OCI-LY3 (cell line): ENCODE data around the gene OSBPL6.

Experiments
- H2AFZ ChIP-seq: fragments of 200-600, 300-600 bp; shearing (Covaris generic); 2 replicates; pipeline ENCODE4 v1.6.0; 2014; ENCODE audit warnings: antibody characterized with exemption, low read depth, low read length
- H3K27ac ChIP-seq: fragments of 200-600, 300-600 bp; sonication (generic); 2 replicates; pipeline ENCODE4 v1.5.1; 2014; ENCODE audit warnings: mild to moderate bottlenecking, low read length, moderate library complexity, mixed read lengths
- H3K27me3 ChIP-seq: fragments of 200-600, 300-600 bp; sonication (generic); 2 replicates; pipeline ENCODE4 v1.6.1; 2014; ENCODE audit warnings: low read depth, low read length, mixed read lengths
- H3K36me3 ChIP-seq: fragments of 200-600, 300-600 bp; sonication (generic); replicated peaks from 2 replicates; pipeline ENCODE3; 2014; ENCODE audit warnings: low read depth, low read length, mixed read lengths
- H3K4me1 ChIP-seq: fragments of 300-600, 200-600 bp; sonication (generic); 2 replicates; pipeline ENCODE4 v1.6.1; 2014; ENCODE audit warnings: low read length, mixed read lengths
- H3K4me2 ChIP-seq: fragments of 200-600, 300-600 bp; sonication (generic); 2 replicates; pipeline ENCODE4 v1.6.1; 2014; ENCODE audit warnings: low read length, mixed read lengths
- H3K4me3 ChIP-seq: fragments of 300-600, 200-600 bp; sonication (generic); 2 replicates; pipeline ENCODE4 v1.5.1; 2014; ENCODE audit warnings: antibody characterized with exemption, mild to moderate bottlenecking, low read length, moderate library complexity
- H3K79me2 ChIP-seq: fragments of 300-600, 200-600 bp; shearing (Covaris generic); 2 replicates; pipeline ENCODE4 v1.6.1; 2014; ENCODE audit warnings: mild to moderate bottlenecking, low read length, mixed read lengths
- H3K9ac ChIP-seq: fragments of 300-600, 200-600 bp; shearing (Covaris generic); 2 replicates; pipeline ENCODE4 v1.6.0; 2014; ENCODE audit warnings: mild to moderate bottlenecking, low read length, moderate library complexity
- H3K9me3 ChIP-seq: fragments of 200-600, 300-600 bp; shearing (Covaris generic); 2 replicates; pipeline ENCODE4 v1.6.1; 2014; ENCODE audit warnings: low read length, mixed read lengths; ENCODE audit not compliant: insufficient read depth
- H4K20me1 ChIP-seq: fragments of 200-600, 300-600 bp; sonication (generic); 2 replicates; pipeline ENCODE4 v1.6.1; 2016; ENCODE audit warnings: low read length, mixed read lengths; ENCODE audit not compliant: insufficient read depth
- CTCF ChIP-seq: fragments of 200-600, 300-600 bp; sonication (generic); IDR thresholded peaks from 2 replicates; pipeline ENCODE4 v1.5.1; 2014; ENCODE audit warnings: antibody characterized with exemption, low read length, low read depth
- EZH2phosphoT487 ChIP-seq: fragments of 200-600 bp; shearing (Covaris generic); IDR thresholded peaks from 2 replicates; pipeline ENCODE4 v1.6.1; 2018; ENCODE audit warnings: antibody characterized with exemption, mixed run types, low read depth

The OSBPL6 gene

GRCh38 chr2:178401994-178402437 lies 207.7 kb downstream of the OSBPL6 start:
- TF ChIP-seq CTCF (no peak), EZH2phosphoT487 (no peak)

GRCh38 chr2:178403671-178404306 lies 209.5 kb downstream of the OSBPL6 start:
- H3K36me3 ChIP-seq: no peaks in the 10 kb centered on the region
- no peaks in the 10 kb centered on the region; the same call in 1 of the 2 replicates for H3K27me3 ChIP-seq
- H3K79me2 ChIP-seq: no peaks in the 10 kb centered on the region
- TF ChIP-seq EZH2phosphoT487: no peak
- TF ChIP-seq CTCF: no peak
- H3K27ac ChIP-seq: no peak overlapping the region; the same call in 1 of the 2 replicates
- H3K4me1 ChIP-seq: peaks cover 24% of the 10 kb centered on the region
- H3K4me3 ChIP-seq: peak overlapping the region; percentile 33
- H4K20me1 ChIP-seq: no peaks in the 10 kb centered on the region
- H3K9ac ChIP-seq: 0 out of 2 replicates have a peak overlapping the region, but pooled peaks have one; percentile 4
- no peaks in the 10 kb centered on the region for H3K9me3 ChIP-seq
- H2AFZ ChIP-seq: peak overlapping the region; percentile 7; the same call in 1 of the 2 replicates
- peak overlapping the region; percentile 65 for H3K4me2 ChIP-seq

More at GRCh38 chr2:178401994-178402437, 207.7 kb downstream of the OSBPL6 start:
- H3K27ac ChIP-seq: no peak overlapping the region
- no peak overlapping the region for H3K4me3 ChIP-seq
- no peaks in the 10 kb centered on the region for H4K20me1 ChIP-seq
- no peaks in the 10 kb centered on the region; the same call in 1 of the 2 replicates for H3K27me3 ChIP-seq
- H3K36me3 ChIP-seq: no peaks in the 10 kb centered on the region
- H2AFZ ChIP-seq: no peak overlapping the region
- H3K4me2 ChIP-seq: no peak overlapping the region
- no peak overlapping the region for H3K9ac ChIP-seq
- H3K4me1 ChIP-seq: peaks cover 24% of the 10 kb centered on the region
- no peaks in the 10 kb centered on the region for H3K9me3 ChIP-seq
- H3K79me2 ChIP-seq: no peaks in the 10 kb centered on the region

GRCh38 chr2:178404368-178404767 lies 210.1 kb downstream of the OSBPL6 start:
- TF ChIP-seq EZH2phosphoT487 (no peak), CTCF (no peak)
- H3K27me3 ChIP-seq: no peaks in the 10 kb centered on the region; the same call in 1 of the 2 replicates
- no peaks in the 10 kb centered on the region for H4K20me1 ChIP-seq
- peak overlapping the region; percentile 7; the same call in 1 of the 2 replicates for H2AFZ ChIP-seq
- peak overlapping the region; percentile 65 for H3K4me2 ChIP-seq
- H3K4me1 ChIP-seq: peaks cover 24% of the 10 kb centered on the region
- H3K79me2 ChIP-seq: no peaks in the 10 kb centered on the region
- no peaks in the 10 kb centered on the region for H3K9me3 ChIP-seq
- peak overlapping the region; percentile 33 for H3K4me3 ChIP-seq
- H3K36me3 ChIP-seq: no peaks in the 10 kb centered on the region
- 0 out of 2 replicates have a peak overlapping the region, but pooled peaks have one; percentile 4 for H3K9ac ChIP-seq
- H3K27ac ChIP-seq: peak overlapping the region; percentile 10; the same call in 1 of the 2 replicates

- Histone ChIP-seq H3K36me3 (no peaks in the 10 kb centered on the region), H3K9me3 (no peaks in the 10 kb centered on the region), H2AFZ (no peak overlapping the region), H3K9ac (no peak overlapping the region), H3K4me1 (peaks cover 13% of the 10 kb centered on the region), H3K79me2 (no peaks in the 10 kb centered on the region), H4K20me1 (no peaks in the 10 kb centered on the region), H3K27me3 (no peaks in the 10 kb centered on the region), H3K4me2 (no peak overlapping the region), H3K27ac (no peak overlapping the region), H3K4me3 (no peak overlapping the region)
- TF ChIP-seq CTCF (no peak), EZH2phosphoT487 (no peak)
These were observed 214.9 kb downstream of the OSBPL6 start for GRCh38 chr2:178409261-178409660.
